Measurements from ENCODE around the gene LUC7L2.
"Not testable (repeated sequence)": the region's sequence is repeated elsewhere in the genome, so short reads cannot be mapped to it uniquely, and the experiment has no call there.

LUC7L2 gene

DNA sequence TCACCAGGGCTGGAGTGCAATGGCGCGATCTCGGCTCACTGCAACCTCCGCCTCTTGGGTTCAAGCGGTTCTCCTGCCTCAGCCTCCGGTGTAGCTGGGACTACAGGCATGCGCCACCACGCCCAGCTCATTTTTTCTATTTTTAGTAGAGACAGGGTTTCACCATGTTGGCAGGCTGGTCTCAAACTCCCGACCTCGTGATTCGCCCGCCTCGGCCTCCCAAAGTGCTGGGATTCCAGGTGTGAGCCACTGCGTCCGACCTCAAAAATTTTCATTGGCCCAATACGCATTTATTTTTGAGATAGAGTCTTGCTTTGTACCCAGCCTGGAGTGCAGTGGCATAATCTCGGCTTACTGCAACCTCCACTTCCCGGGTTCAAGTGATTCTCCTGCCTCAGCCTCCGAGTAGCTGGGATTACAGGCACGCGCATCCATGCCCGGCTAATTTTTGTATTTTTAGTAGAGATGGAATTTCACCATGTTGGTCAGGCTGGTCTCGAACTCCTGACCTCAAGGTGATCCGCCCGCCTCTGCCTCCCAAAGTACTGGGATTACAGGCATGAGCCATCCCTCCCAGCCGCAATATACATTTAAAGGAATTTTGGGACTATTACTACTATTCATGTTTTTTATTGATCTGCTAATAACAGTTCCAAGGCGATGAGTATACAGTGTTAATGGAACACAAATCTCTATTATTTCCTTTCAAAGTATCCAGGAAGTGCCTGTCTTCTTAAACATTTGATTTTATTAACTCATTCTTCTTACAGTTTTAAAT, 1.8 kb upstream of the LUC7L2 start:
- DNase-seq: not testable (repeated sequence)

DNA sequence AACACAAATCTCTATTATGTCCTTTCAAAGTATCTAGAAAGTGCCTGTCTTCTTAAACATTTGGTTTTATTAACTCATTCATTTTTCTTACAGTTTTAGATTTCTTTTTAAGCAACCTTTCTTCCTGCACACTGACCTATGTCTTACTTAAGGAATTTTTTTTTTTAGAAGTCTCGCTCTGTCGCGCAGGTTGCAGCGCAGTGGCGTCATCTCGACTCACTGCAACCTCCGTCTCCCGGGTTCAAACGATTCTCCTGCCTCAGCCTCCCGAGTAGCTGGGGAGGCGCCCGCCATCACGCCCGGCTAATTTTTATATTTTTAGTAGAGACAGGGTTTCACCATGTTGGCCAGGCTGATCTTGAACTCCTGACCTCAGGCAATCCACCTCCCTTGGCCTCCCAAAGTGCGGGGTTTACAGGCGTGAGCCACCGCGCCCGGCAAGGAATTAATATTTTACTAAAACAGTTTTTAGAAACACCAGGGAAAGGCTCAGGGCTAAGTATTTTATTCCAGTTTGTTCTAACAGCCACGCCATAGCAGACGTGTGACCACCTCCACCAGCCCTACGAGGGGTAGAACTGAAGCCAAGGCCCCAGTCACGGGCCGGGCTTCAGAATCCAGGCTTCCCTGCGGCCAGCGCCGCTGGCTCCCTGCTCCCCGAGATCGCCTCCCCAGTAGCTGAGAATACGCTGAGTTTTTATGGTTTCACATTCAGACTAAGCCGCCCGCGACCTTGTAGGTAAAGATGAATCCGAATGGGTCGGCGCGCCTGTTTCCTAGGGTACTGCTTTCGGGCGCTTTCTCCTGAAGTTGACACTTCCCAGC, 941 bp upstream of the LUC7L2 start:
- no peak for DNase-seq

DNA sequence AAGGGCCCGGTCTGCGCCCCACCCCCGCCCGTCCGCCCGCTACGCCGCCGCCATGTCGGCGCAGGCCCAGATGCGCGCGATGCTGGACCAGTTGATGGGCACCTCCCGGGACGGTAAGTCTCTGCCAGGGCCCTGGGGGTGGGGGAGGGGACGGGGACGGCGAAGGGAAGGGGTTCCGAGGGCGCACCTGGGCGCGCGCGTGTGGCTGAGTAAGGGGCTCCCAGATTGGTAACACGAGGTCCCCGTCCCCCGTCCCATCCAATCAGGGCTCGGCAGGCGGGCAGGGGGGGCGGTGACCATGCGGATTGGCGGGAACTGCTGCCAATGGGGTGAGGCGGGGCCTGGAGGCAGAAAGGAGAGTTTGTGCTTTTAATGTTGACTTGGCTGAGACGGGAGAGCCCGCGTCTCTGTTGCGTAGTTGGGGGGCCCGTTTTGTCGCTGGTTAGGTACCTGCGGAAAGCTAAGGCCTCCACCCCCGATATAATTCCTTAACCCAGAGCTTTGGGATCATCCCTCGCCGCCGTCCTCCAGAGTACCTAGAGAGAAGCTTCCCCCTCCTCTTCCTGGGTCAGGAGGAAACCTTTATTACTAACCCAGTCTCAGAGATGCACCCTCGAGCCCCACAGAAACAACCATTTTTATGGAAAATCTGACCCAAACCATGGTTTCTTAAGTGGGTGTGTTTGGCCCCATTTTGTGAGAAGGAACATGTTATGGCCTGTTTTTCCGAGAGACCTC, 685 bp downstream of the LUC7L2 start:
- DNase-seq: peak; percentile 97

DNA sequence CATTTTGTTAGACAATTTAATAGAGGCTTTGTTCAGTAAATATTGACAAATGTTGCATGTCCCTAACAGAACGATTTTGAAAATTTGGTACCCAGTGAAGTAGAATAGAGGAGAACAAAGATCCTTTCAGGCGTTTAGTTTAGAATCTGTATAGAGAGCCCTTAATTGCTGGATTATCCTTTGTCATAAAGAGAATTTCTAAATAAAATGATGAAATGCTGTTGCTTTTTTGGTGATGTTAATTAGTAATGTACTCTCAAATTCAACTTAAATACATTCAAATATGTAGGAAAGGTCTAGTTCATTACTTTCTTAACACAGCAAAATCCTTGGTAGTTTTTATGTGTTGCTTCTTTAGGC, 1.2 kb downstream of the LUC7L2 start:
- no peak for DNase-seq

DNA sequence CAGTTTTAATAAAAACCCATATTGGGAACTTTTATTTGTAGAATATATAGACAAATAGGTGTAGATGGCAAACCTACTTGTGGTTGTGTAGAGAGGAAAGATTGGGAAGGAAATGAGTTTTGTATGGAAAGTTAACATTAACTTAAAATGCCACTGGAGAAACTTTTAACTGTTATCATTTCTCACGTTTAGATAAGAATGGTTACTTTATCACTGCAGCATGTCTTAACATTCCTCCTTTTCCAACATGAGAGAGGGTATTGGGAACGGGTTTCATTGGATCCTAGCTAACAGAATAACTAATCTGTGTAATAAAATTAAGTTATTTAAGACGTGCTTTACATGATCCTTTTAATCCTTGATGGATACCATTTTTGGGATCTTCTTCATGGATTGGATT, 1.8 kb downstream of the LUC7L2 start:
- no peak for DNase-seq

DNA sequence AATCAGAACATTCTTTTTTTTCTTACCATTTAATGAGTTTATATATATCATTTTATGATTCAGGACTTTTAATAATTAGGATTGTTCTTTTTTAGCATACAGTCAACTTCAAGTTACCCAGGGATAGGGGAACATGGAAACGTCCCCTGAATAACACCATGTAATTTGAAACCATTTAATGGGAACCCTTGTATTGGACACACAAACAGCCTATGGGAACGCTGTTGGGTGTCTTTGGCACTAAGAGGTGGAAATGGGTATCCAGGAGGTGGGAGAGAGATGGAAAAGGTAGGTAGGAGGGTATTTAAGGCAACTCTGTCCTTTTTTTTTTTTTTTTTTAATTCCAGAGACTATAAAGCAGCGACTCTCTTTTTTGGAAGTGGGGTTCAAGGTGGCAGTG, 2.6 kb downstream of the LUC7L2 start:
- no peak for DNase-seq

DNA sequence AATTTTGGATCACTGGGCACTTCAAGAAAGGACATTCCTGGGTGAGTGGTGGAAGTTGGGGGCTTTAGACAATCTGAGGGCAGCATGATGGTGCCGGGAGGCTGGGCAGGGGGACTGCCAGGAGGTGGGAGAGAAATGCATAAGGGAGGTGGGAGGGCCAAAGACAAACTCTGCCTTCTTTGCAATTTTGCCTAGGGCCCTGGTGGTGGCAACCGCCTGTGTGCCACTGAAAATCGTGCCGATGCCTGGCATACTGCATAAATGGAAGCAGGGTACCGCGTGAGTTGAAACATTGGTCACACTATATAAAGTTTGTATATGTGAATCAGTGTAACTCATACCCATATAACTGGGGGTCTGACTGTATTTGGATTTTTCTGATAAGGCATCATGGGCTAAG, 3.3 kb downstream of the LUC7L2 start:
- no peak for DNase-seq

DNA sequence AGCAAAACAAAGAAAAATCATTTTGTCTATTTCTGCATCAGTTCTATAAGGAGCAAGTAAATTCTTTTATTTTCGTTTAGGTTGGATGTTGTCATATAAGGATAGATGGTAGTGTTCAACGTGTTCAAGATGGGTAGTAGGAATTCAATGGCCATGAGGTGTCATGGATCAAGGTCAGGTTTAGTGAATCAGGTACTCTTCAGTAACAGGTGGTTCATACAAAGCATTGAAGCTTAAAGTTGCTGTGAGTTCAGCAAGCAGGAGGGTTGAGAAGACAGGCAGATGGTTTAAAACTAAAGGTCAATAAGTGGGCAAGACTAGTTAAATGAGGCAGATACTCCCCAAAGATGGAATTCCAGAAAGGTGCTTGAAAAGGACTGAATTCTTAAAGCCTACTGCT, 5.6 kb downstream of the LUC7L2 start:
- DNase-seq: no peak

DNA sequence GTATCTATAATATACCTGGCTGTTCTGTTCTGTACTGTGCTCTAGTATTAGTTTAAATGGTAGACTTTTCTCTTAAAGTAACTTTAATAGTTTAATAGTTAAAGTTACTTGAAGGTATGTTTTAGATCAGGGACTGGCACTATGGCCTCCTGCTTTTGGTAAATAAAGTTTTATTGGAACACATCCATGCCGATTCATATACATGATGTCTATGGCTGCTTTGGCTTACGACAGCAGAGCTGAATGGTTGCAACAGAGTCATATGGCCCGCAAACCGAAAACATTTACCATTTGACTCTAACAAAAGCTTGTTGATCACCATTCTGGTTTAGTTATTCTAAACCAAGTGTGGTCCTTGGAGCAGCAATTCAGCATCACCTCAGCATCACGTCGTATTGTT, 6.7 kb downstream of the LUC7L2 start:
- no peak for DNase-seq

DNA sequence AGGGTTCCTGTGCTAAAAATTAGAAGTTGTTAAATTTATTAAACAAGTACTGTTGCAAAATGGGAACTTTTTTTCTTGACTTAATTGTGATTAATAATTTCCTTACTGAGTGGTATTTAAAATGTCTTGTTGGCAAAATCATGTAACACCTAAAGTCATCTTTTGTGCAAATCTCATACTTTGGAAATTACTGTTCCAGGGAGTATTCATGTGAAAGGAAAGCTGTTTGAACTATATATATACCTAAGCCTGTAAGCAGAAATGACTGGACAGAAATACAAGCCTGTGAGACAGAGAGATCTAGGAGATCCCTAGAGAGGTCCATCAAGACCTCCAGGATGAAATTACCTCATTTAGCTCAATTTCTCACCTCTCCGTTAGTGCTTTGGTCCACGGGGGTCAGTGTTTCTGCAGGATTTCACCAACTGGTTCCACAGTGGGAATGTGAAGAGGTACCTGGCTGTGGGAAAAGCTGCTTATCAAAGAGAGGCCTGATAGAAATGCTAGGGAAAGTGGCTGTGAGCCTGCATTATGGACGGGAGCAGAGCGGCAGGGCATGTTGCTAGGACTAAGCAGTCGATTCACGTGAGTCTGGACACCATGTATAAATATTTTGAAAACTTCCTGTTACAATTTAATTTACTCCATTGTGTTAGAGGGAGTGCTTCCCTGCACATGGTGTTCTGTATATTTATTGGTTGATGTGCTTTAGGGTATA, 7.9 kb downstream of the LUC7L2 start:
- no peak for DNase-seq

DNA sequence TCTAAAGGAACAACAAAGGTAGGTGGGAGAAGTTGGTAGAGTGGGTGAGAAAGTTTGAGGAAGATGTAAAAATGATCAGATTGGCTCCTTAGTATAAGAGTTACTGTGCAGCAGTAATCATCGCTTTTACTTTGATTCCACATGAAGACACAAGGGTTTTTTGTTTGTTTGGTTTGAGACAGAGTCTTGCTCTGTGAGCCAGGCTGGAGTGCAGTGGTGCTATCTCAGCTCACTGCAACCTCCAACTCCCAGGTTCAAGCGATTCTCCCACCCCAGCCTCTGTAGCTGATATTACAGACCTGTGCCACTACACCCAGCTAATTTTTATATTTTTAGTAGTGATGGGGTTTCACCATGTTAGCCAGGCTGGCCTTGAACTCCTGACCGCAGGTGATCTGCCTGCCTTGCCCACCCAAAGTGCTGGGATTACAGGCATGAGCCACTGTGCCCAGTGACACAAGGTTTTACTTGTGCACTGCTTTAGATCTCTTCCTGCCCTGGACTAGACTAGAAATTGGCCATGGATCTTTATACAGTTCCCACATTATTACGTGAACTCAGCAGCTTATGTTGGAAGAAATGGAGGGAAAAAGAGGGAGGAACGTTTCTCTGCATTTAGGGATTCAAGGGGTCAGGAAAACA, 10.7 kb downstream of the LUC7L2 start:
- DNase-seq: no peak

DNA sequence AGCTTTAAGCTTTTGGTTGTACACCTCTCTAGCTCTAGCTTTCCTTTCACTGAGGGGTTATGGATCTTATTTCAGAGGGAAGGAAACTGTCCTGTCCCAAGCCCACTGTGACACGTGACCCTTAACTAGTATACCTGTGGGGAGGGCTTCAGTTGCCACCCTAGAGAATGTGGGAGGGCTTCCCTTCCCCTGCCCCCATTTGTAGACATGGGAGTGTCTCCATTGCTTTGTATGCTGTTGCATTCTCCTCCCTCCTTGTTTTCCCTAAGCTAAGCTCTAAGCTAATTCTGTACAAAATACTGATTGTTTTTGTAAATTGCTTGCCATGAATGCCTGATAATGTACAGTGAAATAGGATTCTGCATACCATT, 11.2 kb downstream of the LUC7L2 start:
- no peak for DNase-seq

DNA sequence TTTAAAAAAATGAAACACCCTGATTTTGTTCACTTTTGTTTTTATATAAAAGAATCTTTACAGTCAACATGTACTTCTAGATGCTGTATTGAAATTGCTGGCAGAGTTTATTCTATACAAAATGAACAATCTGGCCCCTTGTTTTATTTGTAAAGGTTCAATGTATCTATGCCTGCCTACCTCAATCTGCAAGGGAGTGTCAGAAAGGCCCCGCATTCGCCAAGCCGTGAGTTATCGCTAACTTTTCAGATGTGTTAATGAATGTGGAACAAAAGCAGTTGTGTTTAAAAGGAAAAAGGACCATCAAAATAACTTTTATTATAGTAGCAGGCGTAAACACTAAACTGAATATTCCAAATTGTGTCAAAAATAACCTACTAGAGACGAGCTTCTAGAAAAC, 14.6 kb downstream of the LUC7L2 start:
- no peak for DNase-seq

DNA sequence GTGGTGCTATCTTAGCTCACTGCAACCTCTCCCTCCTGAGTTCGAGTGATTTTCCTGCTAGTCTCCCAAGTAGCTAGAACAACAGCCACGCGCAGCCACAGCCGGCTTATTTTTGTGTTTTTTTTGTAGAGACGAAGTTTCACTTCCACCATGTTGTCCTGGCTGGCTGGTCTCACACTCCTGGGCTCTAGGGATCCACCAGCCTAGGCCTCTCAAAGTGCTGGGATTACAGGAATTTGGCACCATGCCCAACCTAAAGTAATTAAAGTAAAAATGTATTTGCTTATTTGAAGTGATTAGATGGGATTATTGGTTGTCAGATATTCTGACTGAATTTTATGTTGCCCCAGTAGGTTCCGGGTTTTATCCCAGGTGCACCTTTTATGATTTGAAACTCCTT, 22.7 kb downstream of the LUC7L2 start:
- no peak for DNase-seq

DNA sequence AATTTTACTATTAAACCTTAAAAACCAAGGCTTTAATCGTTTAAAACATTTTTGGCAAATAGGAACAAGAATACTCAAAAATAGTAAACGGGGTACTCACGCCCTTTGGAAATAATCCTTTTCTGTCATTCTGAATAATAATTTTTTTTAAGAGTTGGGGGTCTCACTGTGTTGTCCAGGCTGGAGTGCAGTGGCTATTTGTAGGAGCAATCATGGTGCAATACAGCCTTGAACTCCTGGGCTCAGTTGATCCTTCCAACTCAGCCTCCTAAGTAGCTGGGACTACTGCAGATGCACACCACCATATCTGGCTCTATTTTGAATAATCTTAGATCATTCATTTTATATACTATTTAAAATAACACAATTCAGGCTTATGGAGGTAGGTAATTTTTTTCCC, 24.9 kb downstream of the LUC7L2 start:
- no peak for DNase-seq

DNA sequence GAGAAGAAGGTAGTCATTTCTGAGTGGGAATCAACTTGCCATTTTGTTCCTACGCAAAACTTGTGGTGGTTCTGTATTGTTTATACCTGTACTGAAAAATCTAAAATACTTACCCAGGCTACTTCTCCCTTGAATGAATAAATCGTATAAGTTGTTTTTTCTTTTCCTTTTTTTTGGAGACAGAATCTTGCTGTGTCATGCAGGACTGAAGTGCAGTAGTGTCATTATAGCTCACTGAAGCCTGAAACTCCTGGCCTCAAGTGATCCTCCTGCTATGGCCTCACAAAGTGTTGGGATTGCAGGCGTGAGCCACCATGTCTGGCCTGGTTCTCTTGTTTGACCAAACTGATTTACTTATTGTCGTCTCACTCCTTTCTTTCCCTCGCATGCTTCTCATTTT, 27.9 kb downstream of the LUC7L2 start:
- DNase-seq: no peak

DNA sequence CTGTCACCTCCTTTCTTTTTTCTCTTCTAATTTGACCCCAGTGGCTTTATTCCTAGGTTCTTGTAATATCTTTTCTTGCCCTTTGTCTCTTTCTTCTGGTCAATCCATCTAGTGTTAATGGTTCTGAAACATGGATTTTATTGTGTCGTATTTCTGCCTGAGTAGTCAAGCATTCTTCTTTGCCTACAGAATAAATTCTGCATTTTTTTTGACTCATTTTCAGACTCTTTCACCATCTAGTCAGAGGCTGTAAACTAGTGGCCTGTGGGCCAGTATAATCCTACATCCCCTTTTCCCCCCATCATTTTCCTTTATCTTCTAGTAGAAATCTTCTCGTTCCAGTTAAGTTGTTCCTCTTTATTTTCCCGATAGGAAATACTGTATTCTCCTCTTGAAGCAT, 29.4 kb downstream of the LUC7L2 start:
- DNase-seq: no peak

DNA sequence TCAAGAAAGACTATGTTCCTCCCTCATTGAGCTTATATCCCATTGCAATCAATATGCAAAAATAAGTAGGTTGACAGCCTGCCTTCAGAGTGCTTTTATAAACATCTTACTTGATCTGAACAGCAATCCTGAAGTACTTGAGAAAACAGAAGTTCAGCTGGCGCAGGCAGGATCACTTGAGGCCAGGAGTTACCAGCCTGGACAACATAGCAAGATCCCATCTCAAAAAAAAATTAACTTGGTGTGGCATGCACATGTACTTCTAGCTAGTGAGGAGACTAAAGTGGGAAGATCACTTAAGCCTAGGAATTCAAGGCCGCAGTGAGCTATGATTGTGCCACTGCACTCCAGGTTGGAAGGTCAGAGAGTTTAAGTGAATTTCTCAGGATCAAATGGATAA, 30.1 kb downstream of the LUC7L2 start:
- no peak for DNase-seq

DNA sequence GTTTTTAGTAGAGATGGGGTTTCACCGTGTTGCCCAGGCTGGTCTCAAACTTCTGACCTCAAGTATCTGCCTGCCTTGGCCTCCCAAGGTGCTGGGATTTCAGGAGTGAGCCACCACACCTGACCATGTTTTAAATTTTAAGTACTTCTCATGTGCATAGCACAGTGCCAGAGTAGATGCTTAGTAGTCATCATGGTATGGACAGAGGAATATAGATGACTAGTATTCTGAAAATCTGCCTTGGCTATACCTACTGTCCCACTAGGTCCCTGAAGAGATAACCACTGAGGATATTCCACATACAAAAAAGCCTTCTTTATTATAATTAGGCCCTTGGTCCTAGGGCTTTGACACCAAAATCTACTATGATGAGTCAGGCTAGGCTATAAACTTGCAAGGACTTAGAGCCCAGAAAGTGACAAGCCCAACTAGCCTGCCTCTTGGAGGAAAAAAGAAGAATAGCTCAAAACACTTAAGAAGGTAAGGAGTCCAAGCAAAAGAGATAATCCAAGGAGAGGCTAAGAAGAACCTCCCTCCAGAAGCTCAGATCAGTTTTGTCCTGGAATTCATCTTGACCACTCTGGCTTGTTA, 34.0 kb downstream of the LUC7L2 start:
- DNase-seq: no peak

DNA sequence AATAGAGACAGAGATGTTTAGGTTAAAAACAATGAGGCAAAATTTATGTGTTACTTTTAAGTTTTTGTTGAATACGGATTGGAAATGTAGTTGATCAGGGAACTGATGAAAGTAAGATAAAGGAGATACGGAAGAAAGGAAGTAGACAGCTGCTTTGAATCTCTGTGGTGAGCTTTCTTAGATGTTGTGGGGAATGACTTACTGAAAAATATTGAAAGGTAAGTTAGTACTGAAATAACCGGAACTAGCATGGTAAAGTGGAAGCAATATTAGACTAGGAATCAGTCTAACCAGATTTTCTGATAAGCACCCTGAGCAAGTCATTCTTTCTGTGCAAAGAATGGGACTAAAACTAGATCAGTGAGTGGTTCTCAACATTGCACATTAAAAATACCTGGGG, 34.8 kb downstream of the LUC7L2 start:
- DNase-seq: no peak

DNA sequence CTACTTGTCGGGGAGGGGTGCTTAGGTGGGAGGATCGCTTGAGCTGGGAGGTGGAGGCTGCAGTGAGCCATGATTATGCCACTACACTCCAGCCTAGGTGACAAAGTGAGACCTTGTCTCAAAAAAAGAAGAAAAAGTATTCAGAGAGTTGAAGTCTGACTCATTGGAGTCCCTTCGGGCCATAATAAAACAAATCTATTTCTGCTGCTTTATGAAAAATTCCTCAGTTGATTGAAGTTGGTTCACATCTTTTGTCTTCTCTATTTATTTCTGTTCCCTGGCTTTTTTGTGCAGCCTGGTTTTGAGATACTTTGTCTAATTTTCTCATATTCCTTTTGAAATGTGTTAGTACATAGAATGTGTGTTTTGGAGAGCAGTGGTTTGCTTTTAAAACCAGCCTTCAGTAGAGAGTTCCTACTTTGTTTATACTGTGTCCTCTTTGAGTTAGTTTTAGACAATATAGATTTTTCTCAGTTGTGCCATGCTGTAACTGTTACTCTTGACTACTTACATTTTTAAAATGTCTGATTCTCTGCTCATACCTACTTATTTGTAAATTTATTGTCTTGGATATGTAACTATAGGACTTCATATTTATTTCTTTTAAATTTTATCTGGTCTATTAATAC, 36.7 kb downstream of the LUC7L2 start:
- no peak for DNase-seq

DNA sequence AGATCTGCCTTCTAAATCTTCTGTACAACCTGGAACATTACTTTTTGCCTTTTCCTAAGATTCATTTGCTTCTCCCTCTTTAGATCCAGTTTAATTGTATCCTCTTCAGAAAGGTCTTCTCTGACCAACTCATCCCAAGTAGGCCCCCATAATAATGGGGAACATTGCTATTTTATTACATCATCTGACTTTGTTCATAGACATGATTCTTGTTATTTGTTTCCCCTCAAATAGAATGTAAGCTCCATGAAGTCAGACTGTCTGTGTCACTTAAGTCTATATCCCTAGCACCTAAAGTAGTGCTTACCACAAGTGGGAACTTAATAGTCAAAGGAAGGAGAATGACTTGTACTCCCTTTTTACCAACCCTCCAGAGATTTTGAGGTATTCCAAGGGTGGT, 37.5 kb downstream of the LUC7L2 start:
- no peak for DNase-seq

Measured in COR-L47 (cell line).